Ishikawa (cell line): ENCODE results near the gene HMGCLL1.

Experiments used
- CEBPB ChIP-seq: IDR thresholded peaks from 2 replicates; pipeline ENCODE4 v1.6.1; 2012
- EGR1 ChIP-seq: IDR thresholded peaks from 2 replicates; pipeline ENCODE4 v1.6.1; 2012
- EP300 ChIP-seq: IDR thresholded peaks from 2 replicates; pipeline ENCODE4 v1.6.1; 2012; ENCODE audit warnings: borderline replicate concordance
- FOXM1 ChIP-seq: IDR thresholded peaks from 2 replicates; pipeline ENCODE4 v1.6.1; 2012; ENCODE audit warnings: low read depth, borderline replicate concordance
- NFIC ChIP-seq: IDR thresholded peaks from 2 replicates; pipeline ENCODE4 v1.6.1; 2012
- RAD21 ChIP-seq: IDR thresholded peaks from 2 replicates; pipeline ENCODE4 v1.6.1; 2012; ENCODE audit warnings: low read depth
- REST ChIP-seq: IDR thresholded peaks from 2 replicates; pipeline ENCODE4 v1.6.1; 2012; ENCODE audit warnings: low read depth, mild to moderate bottlenecking
- TAF1 ChIP-seq: IDR thresholded peaks from 2 replicates; pipeline ENCODE4 v1.6.1; 2012; ENCODE audit warnings: low read depth, mild to moderate bottlenecking
- TCF12 ChIP-seq: IDR thresholded peaks from 2 replicates; pipeline ENCODE4 v1.6.1; 2012; ENCODE audit warnings: low read depth
- TEAD4 ChIP-seq: IDR thresholded peaks from 2 replicates; pipeline ENCODE4 v1.6.1; 2012
- ZBTB7A ChIP-seq: IDR thresholded peaks from 2 replicates; pipeline ENCODE4 v1.6.1; 2012; ENCODE audit warnings: low read depth
- TF ChIP-seq, protein P1 (sequence below): IDR thresholded peaks from 2 replicates; pipeline ENCODE4 v1.6.1; 2012
- TF ChIP-seq, protein P2 (sequence below): IDR thresholded peaks from 2 replicates; pipeline ENCODE4 v1.6.1; 2012

DNA sequence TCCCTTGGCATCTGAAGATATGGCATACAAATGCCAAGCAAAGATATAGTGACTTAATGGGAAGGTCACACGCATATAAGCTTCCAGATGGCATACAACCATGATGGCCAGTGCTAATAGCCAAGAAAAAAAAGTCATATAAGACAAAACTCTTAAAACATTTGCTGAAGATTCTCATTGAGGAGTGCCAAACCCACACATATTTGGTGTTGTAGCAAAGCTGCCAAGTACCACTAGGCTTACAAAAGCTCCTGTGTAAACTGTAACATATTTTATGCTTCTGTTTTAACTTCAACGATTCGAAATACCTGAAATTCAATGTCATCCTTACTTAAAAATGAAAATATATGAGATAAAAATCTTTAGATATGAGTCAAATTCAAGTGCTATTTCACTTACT lies 123.0 kb downstream of the HMGCLL1 start:
- no peak for TF ChIP-seq TAF1
- no peak for TF ChIP-seq RAD21
- TF ChIP-seq, protein P1, sequence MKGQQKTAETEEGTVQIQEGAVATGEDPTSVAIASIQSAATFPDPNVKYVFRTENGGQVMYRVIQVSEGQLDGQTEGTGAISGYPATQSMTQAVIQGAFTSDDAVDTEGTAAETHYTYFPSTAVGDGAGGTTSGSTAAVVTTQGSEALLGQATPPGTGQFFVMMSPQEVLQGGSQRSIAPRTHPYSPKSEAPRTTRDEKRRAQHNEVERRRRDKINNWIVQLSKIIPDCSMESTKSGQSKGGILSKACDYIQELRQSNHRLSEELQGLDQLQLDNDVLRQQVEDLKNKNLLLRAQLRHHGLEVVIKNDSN, result no peak
- no peak for TF ChIP-seq CEBPB
- no peak for TF ChIP-seq REST
- no peak for TF ChIP-seq EP300
- no peak for TF ChIP-seq NFIC
- no peak for TF ChIP-seq TEAD4
- no peak for TF ChIP-seq TCF12
- TF ChIP-seq, protein P2, sequence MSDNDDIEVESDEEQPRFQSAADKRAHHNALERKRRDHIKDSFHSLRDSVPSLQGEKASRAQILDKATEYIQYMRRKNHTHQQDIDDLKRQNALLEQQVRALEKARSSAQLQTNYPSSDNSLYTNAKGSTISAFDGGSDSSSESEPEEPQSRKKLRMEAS, result no peak
- TF ChIP-seq ZBTB7A, result no peak
- no peak for TF ChIP-seq FOXM1
- no peak for TF ChIP-seq EGR1
